GM12864 (cell line): ENCODE data around the gene ATP6V0E1.

Source experiments
- DNase-seq: peaks from one replicate; pipeline ENCODE4 v3.0.0-alpha.2; 2011; ENCODE audit warnings: low read depth
- H3K4me3 ChIP-seq: 2 replicates; pipeline ENCODE4 v1.5.1; 2011; ENCODE audit warnings: mild to moderate bottlenecking, low read depth, low read length, control low read depth
- TF ChIP-seq, protein P1 (sequence below): IDR thresholded peaks from 2 replicates; pipeline ENCODE4 v1.5.1; 2011; ENCODE audit warnings: low read depth, mild to moderate bottlenecking, moderate library complexity, low read length, control low read depth, inconsistent platforms; ENCODE audit errors: missing control alignments

ATP6V0E1 gene

DNA sequence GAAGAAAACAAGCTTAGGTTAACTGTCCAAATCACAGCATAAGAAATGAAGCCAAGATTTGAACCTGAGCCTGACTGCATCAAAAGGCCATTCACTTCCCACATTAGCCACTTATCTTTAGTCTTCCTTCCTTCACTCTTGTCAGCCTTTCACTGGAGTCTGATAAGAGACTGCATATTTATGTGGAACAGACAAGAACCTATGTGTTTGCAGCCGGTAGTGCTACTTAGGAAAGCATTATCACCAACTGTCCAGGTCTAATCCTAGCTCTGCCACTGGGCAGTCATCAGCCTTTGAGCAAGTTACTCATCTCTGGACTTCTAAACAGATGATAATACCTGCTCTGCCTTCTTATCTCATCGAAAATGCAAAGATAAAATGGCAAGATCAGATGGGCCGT is 12.1 kb upstream of the ATP6V0E1 start:
- no peak for DNase-seq
- no peak overlapping the region for H3K4me3 ChIP-seq
- TF ChIP-seq, protein P1, sequence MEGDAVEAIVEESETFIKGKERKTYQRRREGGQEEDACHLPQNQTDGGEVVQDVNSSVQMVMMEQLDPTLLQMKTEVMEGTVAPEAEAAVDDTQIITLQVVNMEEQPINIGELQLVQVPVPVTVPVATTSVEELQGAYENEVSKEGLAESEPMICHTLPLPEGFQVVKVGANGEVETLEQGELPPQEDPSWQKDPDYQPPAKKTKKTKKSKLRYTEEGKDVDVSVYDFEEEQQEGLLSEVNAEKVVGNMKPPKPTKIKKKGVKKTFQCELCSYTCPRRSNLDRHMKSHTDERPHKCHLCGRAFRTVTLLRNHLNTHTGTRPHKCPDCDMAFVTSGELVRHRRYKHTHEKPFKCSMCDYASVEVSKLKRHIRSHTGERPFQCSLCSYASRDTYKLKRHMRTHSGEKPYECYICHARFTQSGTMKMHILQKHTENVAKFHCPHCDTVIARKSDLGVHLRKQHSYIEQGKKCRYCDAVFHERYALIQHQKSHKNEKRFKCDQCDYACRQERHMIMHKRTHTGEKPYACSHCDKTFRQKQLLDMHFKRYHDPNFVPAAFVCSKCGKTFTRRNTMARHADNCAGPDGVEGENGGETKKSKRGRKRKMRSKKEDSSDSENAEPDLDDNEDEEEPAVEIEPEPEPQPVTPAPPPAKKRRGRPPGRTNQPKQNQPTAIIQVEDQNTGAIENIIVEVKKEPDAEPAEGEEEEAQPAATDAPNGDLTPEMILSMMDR = no peak

DNA sequence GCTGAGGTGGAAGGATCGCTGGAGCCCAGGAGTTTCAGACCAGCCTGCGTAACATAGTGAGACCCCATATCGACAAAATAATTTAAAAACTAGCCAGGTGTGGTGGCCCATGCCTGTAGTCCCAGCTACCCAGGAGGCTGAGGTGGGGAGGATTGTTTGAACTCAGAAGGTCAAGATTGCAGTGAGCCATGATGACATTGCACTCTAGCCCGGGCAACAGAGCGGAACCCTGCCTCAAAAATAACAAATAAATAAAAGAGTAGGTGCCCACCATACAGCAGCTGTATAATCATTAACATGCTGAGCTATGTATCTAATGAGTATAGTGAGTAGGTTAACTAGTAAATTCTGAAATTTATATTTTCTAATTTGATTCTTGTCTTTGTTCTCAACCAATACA is 11.0 kb upstream of the ATP6V0E1 start:
- TF ChIP-seq, protein P1 = no peak

DNA sequence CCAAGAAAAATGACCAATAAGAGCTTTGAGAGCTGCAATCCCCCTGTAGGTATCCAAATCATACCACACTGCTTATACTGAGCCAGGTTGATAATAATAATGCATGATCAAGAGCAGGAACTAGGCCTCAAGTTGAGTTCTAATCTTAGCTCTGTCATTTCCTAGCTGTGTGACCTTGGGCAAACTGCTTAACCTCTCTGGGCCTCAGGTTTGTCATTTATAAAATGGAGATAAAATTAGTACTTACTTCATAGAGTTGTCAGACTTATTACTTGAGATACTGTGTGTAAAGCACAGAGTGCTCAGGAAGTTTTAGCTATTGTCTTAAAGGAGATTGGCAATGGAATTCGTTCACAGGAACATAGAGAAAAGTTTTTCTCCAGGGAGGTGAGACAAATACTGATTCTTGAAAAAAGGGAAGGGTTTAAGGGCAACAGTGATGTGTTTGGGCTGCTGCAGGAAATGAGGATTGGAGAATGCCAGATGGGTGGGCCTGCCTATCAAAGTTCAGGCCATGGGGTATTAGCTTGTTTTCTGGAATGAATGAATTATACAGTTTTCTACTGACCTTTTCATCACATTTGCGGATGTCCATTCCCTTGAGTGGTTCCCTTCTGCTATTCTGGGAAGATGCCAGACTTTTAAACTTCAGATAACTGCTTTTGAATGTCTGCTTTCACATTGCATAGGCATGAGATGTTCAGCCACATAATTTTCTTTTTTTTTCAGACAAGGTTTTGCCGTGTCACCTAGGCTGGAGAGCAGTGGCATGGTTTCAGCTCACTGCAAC is 10.2 kb upstream of the ATP6V0E1 start:
- no peak for DNase-seq

More for the DNA sequence above, 11.0 kb upstream of the ATP6V0E1 start:
- no peak for DNase-seq
- H3K4me3 ChIP-seq = no peak overlapping the region

DNA sequence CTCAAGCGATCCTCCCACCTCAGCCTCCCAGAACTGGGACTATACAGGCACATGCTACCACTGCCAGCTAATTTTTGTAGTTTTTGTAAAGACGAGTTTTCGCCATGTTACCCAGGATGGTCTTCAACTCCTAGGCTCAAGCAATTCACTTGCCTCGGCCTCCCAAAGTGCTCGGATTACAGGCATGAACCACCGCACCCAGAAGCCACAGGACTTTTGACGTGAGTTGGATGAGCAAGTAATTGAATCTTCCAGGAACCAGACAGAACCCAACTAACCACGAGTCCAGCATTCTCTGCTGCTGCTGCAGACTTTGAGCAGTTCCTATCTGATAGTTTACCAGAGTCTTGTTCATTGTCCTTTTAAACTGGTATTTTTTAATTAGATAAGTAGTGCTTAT is 9.6 kb upstream of the ATP6V0E1 start:
- TF ChIP-seq, protein P1 = no peak
- DNase-seq = no peak

More for the DNA sequence above, 10.2 kb upstream of the ATP6V0E1 start:
- no peak overlapping the region for H3K4me3 ChIP-seq
- TF ChIP-seq, protein P1 = no peak

DNA sequence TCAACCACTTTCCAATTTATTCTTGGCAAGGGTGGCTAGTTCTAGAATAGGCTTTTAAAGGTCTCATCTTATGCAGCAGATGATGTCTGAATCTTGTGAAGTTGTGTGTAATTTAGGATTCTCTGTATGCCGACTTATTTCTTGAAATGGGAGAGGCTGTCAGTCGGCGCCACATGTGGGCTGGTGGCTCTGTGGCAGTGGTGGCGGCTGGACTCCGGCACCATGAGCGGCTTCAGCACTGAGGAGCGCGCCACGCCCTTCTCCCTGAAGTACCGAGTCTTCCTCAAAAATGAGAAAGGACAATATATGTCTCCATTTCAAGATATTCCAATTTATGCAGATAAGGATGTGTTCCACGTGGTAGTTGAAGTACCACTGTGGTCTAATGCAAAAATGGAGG is 8.3 kb upstream of the ATP6V0E1 start:
- no peak for DNase-seq
- TF ChIP-seq, protein P1 = no peak

More for the DNA sequence above, 9.6 kb upstream of the ATP6V0E1 start:
- no peak overlapping the region for H3K4me3 ChIP-seq

DNA sequence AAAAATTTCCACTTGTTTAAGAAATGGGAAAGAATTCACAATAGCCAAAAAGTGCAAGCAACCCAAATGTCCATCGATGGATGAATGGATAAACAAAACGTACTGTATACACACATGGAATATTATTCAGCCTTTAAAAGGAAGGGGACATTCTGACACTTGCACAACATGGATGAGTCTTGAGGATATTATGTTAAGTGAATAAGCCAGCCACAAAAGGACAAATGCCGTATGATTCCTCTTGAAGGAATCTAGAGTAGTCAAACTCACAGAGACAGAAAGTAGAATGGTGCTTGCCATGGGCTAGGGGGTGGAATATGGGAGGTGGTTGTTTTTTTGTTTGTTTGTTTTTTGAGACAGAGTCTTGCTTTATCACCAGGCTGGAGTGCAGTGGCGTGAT is 3.8 kb upstream of the ATP6V0E1 start:
- no peak for DNase-seq
- H3K4me3 ChIP-seq = no peak overlapping the region
- TF ChIP-seq, protein P1 = no peak

More for the DNA sequence above, 8.3 kb upstream of the ATP6V0E1 start:
- no peak overlapping the region for H3K4me3 ChIP-seq

DNA sequence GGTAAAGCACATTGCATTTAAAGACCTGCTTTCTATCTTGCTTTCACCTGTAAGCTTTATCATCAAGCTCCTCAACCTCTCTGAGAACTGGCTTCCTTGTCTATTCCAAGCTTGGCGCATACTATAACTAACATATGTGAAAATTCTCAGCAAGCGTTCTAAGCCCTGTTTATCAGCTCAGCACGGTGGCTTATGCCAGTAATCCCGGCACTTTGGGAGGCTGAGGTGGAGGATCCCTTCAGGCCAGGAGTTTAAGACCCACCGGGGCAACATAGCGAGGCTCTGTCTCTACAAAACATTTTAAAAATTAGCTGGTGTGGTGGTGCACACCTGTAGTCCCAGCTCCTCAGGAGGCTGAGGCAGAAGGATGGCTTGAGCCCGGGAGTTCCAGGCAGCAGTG is 1.6 kb upstream of the ATP6V0E1 start:
- DNase-seq = no peak
- TF ChIP-seq, protein P1 = no peak

More for the DNA sequence above, 1.6 kb upstream of the ATP6V0E1 start:
- no peak overlapping the region for H3K4me3 ChIP-seq
